Measurements from ENCODE around the gene BRAP. TPM values are rescaled to one million over a fixed set of nuclear protein-coding genes. Genes with fewer than 3 reads are reported as not detected.

Gene BRAP
- total RNA-seq, 1 donor, result 22.1 TPM

DNA sequence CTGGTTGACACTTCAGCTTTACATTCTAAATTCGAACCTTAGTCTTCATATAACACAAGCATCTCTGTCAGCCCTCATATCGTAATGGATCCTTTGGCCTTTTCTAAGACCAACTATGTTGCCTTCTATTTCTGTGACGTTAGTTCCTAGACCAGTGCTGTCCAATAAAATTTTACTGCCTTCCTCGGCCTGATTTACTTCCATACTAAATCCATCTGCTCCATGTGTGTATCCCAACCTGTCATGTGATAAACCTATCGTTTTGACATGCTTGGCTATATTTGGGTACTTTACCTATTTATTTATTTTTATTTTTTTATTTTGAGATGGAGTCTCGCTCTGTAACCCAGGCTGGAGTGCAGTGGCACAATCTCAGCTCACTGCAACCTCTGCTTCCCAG, 20.4 kb upstream of the BRAP start:
- Histone ChIP-seq H3K79me2 (ENCODE audit: insufficient read depth, low read length) (no peaks in the 10 kb centered on the region), H3K4me3 (ENCODE audit: insufficient read depth, low read length) (no peak overlapping the region)
- no peak for DNase-seq (ENCODE audit: insufficient read length, low spot score, missing footprints)

DNA sequence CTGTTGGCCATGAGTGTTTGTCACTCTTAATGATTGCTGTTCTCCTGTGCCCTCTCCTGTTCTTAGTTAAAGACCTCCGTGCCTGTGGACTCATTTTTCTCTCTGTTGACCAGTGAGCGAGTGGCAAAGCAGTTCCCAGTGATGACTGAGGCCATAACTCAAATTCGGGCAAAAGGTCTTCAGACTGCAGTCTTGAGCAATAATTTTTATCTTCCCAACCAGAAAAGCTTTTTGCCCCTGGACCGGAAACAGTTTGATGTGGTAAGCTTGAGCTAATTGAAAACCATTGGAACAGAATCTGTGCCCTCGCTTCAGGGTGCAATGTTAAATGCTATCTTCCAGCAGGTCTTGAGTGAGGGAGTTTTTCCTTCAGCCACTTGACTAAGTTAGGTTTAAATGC, 19.9 kb upstream of the BRAP start:
- DNase-seq (ENCODE audit: insufficient read length, low spot score, missing footprints), result no peak
- Histone ChIP-seq H3K79me2 (ENCODE audit: insufficient read depth, low read length) (no peaks in the 10 kb centered on the region), H4K20me1 (ENCODE audit: insufficient read depth, low read length) (no peaks in the 10 kb centered on the region), H3K4me1 (ENCODE audit: insufficient read depth, low read length) (no peaks in the 10 kb centered on the region), H3K9me3 (ENCODE audit: low read depth, low read length) (no peaks in the 10 kb centered on the region), H3K36me3 (ENCODE audit: insufficient read depth, low read length) (peaks cover 47% of the 10 kb centered on the region), H3K27me3 (ENCODE audit: insufficient read depth, low read length) (no peaks in the 10 kb centered on the region), H3K27ac (ENCODE audit: low read depth, low read length) (no peak overlapping the region), H3K4me3 (ENCODE audit: insufficient read depth, low read length) (no peak overlapping the region), H3K4me2 (ENCODE audit: insufficient read depth, low read length) (no peak overlapping the region), H2AFZ (ENCODE audit: low read length) (no peak overlapping the region)
- no peak for TF ChIP-seq CTCF (IDR thresholded peaks at IDR 0.05; ENCODE audit: extremely low read depth, low read depth, low read length)

More for the DNA sequence above, 20.4 kb upstream of the BRAP start:
- no peak overlapping the region for H3K4me2 ChIP-seq (ENCODE audit: insufficient read depth, low read length)
- H3K27me3 ChIP-seq (ENCODE audit: insufficient read depth, low read length), result no peaks in the 10 kb centered on the region
- H3K36me3 ChIP-seq (ENCODE audit: insufficient read depth, low read length), result peaks cover 44% of the 10 kb centered on the region
- H3K4me1 ChIP-seq (ENCODE audit: insufficient read depth, low read length), result no peaks in the 10 kb centered on the region
- no peak overlapping the region for H3K27ac ChIP-seq (ENCODE audit: low read depth, low read length)
- H2AFZ ChIP-seq (ENCODE audit: low read length), result no peak overlapping the region
- no peaks in the 10 kb centered on the region for H4K20me1 ChIP-seq (ENCODE audit: insufficient read depth, low read length)
- no peak for TF ChIP-seq CTCF (IDR thresholded peaks at IDR 0.05; ENCODE audit: extremely low read depth, low read depth, low read length)
- no peaks in the 10 kb centered on the region for H3K9me3 ChIP-seq (ENCODE audit: low read depth, low read length)

DNA sequence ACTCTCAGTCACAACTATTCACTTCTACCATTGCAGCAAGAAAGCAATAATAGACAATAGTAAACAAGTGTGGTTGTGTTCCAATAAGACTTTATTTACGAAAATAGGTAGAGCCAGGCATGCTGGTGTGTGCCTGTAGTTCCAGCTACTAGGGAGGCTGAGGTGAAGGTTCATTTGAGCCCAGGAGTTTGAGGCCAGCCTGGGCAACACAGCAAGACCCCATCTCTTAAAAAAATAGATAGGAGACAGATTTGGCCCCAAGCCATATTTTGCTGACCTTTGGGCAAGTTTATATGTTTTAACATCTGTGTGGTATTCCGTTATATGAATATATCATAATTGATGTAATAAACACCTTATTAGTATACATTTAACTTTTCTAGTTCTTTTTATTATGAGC, 14.2 kb upstream of the BRAP start:
- Histone ChIP-seq H3K27me3 (ENCODE audit: insufficient read depth, low read length) (no peaks in the 10 kb centered on the region), H3K4me3 (ENCODE audit: insufficient read depth, low read length) (no peak overlapping the region), H3K36me3 (ENCODE audit: insufficient read depth, low read length) (peaks cover 47% of the 10 kb centered on the region), H3K27ac (ENCODE audit: low read depth, low read length) (no peak overlapping the region), H3K4me1 (ENCODE audit: insufficient read depth, low read length) (no peaks in the 10 kb centered on the region), H4K20me1 (ENCODE audit: insufficient read depth, low read length) (no peaks in the 10 kb centered on the region), H3K79me2 (ENCODE audit: insufficient read depth, low read length) (no peaks in the 10 kb centered on the region), H3K9me3 (ENCODE audit: low read depth, low read length) (no peaks in the 10 kb centered on the region), H3K4me2 (ENCODE audit: insufficient read depth, low read length) (no peak overlapping the region), H2AFZ (ENCODE audit: low read length) (no peak overlapping the region)
- DNase-seq (ENCODE audit: insufficient read length, low spot score, missing footprints), result no peak
- TF ChIP-seq CTCF (IDR thresholded peaks at IDR 0.05; ENCODE audit: extremely low read depth, low read depth, low read length), result no peak

GRCh38 chr12:111693818-111694217, 8.1 kb upstream of the BRAP start:
- no peak overlapping the region for H3K4me2 ChIP-seq (ENCODE audit: insufficient read depth, low read length)
- no peaks in the 10 kb centered on the region for H3K27me3 ChIP-seq (ENCODE audit: insufficient read depth, low read length)
- no peak overlapping the region for H3K4me3 ChIP-seq (ENCODE audit: insufficient read depth, low read length)
- DNase-seq (ENCODE audit: insufficient read length, low spot score, missing footprints), result no peak
- no peaks in the 10 kb centered on the region for H3K79me2 ChIP-seq (ENCODE audit: insufficient read depth, low read length)
- no peak for TF ChIP-seq CTCF (IDR thresholded peaks at IDR 0.05; ENCODE audit: extremely low read depth, low read depth, low read length)
- H3K4me1 ChIP-seq (ENCODE audit: insufficient read depth, low read length), result no peaks in the 10 kb centered on the region
- peaks cover 28% of the 10 kb centered on the region for H3K36me3 ChIP-seq (ENCODE audit: insufficient read depth, low read length)
- no peaks in the 10 kb centered on the region for H4K20me1 ChIP-seq (ENCODE audit: insufficient read depth, low read length)
- H2AFZ ChIP-seq (ENCODE audit: low read length), result no peak overlapping the region
- H3K27ac ChIP-seq (ENCODE audit: low read depth, low read length), result no peak overlapping the region
- no peaks in the 10 kb centered on the region for H3K9me3 ChIP-seq (ENCODE audit: low read depth, low read length)
